H1 (cell line): ENCODE results near the gene LARP4B. TPM values are rescaled to one million over a fixed set of nuclear protein-coding genes. Genes with fewer than 3 reads are reported as not detected.

Source experiments
- HDAC6 ChIP-seq: IDR thresholded peaks from one replicate; pipeline ENCODE4 v1.7.1; 2012; ENCODE audit warnings: low read depth, mild to moderate bottlenecking, inconsistent platforms, low read length, moderate library complexity
- SIRT6 ChIP-seq: IDR thresholded peaks from one replicate; pipeline ENCODE4 v1.7.1; 2012; ENCODE audit warnings: low read length, inconsistent platforms
- polyA plus RNA-seq, 7 experiments: library from polyadenylated mRNA; depleted of rRNA in 3 of 7; stranded (reverse) in 5 of 7; unstranded in 2 of 7; fragments of >200 nt in 5 of 7; fragments of 200-250 nt in 2 of 7; gene quantifications; 1 replicate in 5 of 7; 2 replicates in 1 of 7; 4 replicates in 1 of 7; pipeline versions ENCODE4 v1.2.1 to v1.2.3, GENCODE V29; 2011 to 2013; ENCODE audit warnings: missing spikeins in 2 of 7, mixed read lengths in 2 of 7
- total RNA-seq: library from RNA; stranded (reverse); fragmentation: NEBNext Ultra II Directional; extraction: Animal tissue kit (Norgen Biotek cat#: 25700); gene quantifications from 2 replicates; pipeline ENCODE4 v1.2.1, GENCODE V29; 2021
- TF ChIP-seq, protein P1 (sequence below): fragments of 300-600 bp; sonication (generic); IDR thresholded peaks from 2 replicates; pipeline ENCODE4 v1.7.1; 2012; ENCODE audit warnings: low read length, moderate library complexity, mild to moderate bottlenecking, inconsistent platforms; ENCODE audit not compliant: insufficient replicate concordance

The LARP4B gene
- total and polyA plus RNA-seq, 2 of the 8 experiments (the other 6 are each of a cell fraction or from before 2014, with no cell fraction given), result 20.1 to 78.6 TPM

DNA sequence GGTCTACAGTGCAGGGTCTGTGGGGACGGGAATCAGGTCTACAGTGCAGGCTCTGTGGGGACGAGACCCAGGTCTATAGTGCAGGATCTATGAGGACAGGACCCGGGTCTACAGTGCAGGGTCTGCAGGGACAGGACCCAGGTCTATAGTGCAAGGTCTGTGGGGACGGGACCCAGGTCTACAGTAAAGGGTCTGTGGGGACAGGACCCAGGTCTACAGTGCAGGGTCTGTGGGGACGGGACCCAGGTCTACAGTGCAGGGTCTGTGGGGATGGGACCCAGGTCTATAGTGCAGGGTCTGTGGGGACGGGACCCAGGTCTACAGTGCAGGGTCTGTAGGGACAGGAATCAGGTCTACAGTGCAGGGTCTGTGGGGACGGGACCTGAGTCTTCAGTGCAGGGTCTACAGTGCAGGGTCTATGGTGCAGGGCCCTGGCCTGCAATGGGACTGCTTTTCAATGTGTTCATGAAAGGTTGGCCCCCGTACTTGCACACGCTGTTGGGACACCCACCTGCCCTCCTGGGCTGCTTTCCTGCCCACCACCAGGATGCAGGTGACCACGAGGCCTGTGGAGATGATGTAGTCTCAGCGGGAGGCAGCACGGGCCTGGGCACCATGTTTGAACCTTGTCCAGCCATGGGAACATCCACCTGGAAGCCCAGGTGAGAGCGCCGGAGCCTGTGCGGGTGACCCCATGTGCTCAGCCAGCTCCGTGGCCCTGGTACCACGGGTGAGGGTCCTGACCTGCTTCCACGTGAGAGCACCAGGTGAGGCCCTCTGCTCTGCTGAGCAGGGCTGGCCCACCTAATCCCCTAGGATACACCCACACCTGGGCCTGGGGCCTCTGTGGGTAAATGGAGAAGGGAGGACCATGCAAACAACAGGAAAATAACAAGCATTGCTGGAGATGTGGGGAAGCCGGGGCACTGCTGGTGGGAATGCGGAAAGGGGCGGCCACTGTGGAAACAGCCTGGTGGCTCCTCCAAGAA, 150.7 kb downstream of the LARP4B start (continued):
- TF ChIP-seq, protein P1, sequence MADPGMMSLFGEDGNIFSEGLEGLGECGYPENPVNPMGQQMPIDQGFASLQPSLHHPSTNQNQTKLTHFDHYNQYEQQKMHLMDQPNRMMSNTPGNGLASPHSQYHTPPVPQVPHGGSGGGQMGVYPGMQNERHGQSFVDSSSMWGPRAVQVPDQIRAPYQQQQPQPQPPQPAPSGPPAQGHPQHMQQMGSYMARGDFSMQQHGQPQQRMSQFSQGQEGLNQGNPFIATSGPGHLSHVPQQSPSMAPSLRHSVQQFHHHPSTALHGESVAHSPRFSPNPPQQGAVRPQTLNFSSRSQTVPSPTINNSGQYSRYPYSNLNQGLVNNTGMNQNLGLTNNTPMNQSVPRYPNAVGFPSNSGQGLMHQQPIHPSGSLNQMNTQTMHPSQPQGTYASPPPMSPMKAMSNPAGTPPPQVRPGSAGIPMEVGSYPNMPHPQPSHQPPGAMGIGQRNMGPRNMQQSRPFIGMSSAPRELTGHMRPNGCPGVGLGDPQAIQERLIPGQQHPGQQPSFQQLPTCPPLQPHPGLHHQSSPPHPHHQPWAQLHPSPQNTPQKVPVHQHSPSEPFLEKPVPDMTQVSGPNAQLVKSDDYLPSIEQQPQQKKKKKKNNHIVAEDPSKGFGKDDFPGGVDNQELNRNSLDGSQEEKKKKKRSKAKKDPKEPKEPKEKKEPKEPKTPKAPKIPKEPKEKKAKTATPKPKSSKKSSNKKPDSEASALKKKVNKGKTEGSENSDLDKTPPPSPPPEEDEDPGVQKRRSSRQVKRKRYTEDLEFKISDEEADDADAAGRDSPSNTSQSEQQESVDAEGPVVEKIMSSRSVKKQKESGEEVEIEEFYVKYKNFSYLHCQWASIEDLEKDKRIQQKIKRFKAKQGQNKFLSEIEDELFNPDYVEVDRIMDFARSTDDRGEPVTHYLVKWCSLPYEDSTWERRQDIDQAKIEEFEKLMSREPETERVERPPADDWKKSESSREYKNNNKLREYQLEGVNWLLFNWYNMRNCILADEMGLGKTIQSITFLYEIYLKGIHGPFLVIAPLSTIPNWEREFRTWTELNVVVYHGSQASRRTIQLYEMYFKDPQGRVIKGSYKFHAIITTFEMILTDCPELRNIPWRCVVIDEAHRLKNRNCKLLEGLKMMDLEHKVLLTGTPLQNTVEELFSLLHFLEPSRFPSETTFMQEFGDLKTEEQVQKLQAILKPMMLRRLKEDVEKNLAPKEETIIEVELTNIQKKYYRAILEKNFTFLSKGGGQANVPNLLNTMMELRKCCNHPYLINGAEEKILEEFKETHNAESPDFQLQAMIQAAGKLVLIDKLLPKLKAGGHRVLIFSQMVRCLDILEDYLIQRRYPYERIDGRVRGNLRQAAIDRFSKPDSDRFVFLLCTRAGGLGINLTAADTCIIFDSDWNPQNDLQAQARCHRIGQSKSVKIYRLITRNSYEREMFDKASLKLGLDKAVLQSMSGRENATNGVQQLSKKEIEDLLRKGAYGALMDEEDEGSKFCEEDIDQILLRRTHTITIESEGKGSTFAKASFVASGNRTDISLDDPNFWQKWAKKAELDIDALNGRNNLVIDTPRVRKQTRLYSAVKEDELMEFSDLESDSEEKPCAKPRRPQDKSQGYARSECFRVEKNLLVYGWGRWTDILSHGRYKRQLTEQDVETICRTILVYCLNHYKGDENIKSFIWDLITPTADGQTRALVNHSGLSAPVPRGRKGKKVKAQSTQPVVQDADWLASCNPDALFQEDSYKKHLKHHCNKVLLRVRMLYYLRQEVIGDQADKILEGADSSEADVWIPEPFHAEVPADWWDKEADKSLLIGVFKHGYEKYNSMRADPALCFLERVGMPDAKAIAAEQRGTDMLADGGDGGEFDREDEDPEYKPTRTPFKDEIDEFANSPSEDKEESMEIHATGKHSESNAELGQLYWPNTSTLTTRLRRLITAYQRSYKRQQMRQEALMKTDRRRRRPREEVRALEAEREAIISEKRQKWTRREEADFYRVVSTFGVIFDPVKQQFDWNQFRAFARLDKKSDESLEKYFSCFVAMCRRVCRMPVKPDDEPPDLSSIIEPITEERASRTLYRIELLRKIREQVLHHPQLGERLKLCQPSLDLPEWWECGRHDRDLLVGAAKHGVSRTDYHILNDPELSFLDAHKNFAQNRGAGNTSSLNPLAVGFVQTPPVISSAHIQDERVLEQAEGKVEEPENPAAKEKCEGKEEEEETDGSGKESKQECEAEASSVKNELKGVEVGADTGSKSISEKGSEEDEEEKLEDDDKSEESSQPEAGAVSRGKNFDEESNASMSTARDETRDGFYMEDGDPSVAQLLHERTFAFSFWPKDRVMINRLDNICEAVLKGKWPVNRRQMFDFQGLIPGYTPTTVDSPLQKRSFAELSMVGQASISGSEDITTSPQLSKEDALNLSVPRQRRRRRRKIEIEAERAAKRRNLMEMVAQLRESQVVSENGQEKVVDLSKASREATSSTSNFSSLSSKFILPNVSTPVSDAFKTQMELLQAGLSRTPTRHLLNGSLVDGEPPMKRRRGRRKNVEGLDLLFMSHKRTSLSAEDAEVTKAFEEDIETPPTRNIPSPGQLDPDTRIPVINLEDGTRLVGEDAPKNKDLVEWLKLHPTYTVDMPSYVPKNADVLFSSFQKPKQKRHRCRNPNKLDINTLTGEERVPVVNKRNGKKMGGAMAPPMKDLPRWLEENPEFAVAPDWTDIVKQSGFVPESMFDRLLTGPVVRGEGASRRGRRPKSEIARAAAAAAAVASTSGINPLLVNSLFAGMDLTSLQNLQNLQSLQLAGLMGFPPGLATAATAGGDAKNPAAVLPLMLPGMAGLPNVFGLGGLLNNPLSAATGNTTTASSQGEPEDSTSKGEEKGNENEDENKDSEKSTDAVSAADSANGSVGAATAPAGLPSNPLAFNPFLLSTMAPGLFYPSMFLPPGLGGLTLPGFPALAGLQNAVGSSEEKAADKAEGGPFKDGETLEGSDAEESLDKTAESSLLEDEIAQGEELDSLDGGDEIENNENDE, result no peak
- TF ChIP-seq HDAC6 (no peak), SIRT6 (no peak)
